GM12891 (cell line): ENCODE data around the gene CELF2.

Source experiments
- POLR2A ChIP-seq: IDR thresholded peaks from 2 replicates; pipeline ENCODE4 v1.6.1; 2011; ENCODE audit warnings: low read depth, low read length, control low read depth
- POU2F2 ChIP-seq: IDR thresholded peaks from 2 replicates; pipeline ENCODE4 v1.6.1; 2011; ENCODE audit warnings: low read depth, mild to moderate bottlenecking, control low read depth, low read length, moderate library complexity
- TAF1 ChIP-seq: IDR thresholded peaks from 2 replicates; pipeline ENCODE4 v1.6.1; 2011; ENCODE audit warnings: low read depth, low read length, control low read depth

DNA sequence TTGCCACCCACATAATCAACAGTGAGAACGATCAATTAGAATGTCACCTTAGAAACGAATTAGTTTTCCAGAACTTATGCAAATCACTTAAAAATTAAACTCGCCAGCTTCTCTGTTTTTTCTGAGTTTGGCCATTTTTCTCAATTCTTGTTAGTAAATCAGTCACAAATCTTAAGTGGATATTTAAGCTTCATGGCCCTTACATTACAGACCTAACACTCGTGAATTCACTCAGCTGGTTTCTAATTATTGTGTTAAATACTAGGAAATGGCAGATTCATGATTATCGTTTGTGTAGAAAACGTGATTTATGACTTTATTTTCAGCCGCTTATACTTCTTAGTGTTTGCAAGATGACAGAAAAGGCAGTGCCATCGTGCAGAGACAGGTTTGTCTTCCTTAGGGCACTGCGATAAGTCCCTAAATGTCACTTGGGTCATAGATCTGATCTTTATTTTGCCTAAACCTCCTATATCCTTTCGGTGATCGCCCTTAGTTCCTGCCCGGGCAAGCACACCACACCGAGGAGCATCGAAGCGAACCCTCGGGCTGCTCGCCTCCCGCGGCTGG is 587 bp upstream of the CELF2 start:
- TF ChIP-seq POLR2A (no peak), POU2F2 (no peak), TAF1 (no peak)
